Effector memory CD8-positive, alpha-beta T cell (primary cell): Measurements from ENCODE around the gene ACO1.
A peak's percentile ranks its signal among the peaks of the same experiment; 100 is the strongest.

Experiments used
- ATAC-seq: fragments of 150-1000 bp; cut with Tn5 transposase; replicated peaks from 2 replicates; pipeline ENCODE4 v1.10.0; 2021; ENCODE audit warnings: mild to moderate bottlenecking, moderate library complexity
- DNase-seq, 3 experiments: peaks; one replicate each; pipeline ENCODE4 v3.0.0; 2021
- H3K27ac Mint-ChIP-seq, 2 donors: one replicate each; pipeline ENCODE4 v1.8.0; 2022; ENCODE audit warnings: mild to moderate bottlenecking in 2 of 2, mixed read lengths in 2 of 2, moderate library complexity in 2 of 2
- H3K27me3 Mint-ChIP-seq, 2 donors: one replicate each; pipeline ENCODE4 v1.8.0; 2022; ENCODE audit warnings: mixed read lengths in 2 of 2
- H3K36me3 Mint-ChIP-seq: one replicate; pipeline ENCODE4 v1.8.0; 2022; ENCODE audit warnings: mild to moderate bottlenecking, moderate library complexity, mixed read lengths; ENCODE audit not compliant: insufficient read depth
- H3K4me1 Mint-ChIP-seq, 2 donors: one replicate each; pipeline ENCODE4 v1.8.0; 2022; ENCODE audit warnings: low read depth in 2 of 2, mixed read lengths in 2 of 2
- H3K4me3 Mint-ChIP-seq, 2 donors: one replicate each; pipeline ENCODE4 v1.8.0; 2022; ENCODE audit warnings: mild to moderate bottlenecking in 2 of 2, mixed read lengths in 2 of 2, moderate library complexity in 2 of 2
- H3K9me3 Mint-ChIP-seq, 2 donors: one replicate each; pipeline ENCODE4 v1.8.0; 2022; ENCODE audit warnings: mixed read lengths in 2 of 2

The ACO1 gene

GRCh38 chr9:32442433-32442832 is 58.0 kb downstream of the ACO1 start:
- Mint-ChIP-seq H3K27me3 (no peaks in the 10 kb centered on the region), H3K4me3 (no peak overlapping the region), H3K9me3 (no peaks in the 10 kb centered on the region), H3K36me3 (peaks cover 34% of the 10 kb centered on the region), H3K27ac (no peak overlapping the region), H3K4me1 (no peaks in the 10 kb centered on the region)
- DNase-seq (no peak), ATAC-seq (no peak)

- Mint-ChIP-seq H3K9me3 (no peaks in the 10 kb centered on the region), H3K4me3 (no peak overlapping the region), H3K4me1 (no peaks in the 10 kb centered on the region), H3K27me3 (no peaks in the 10 kb centered on the region), H3K36me3 (peaks cover 41% of the 10 kb centered on the region), H3K27ac (peak overlapping the region in 1 of 2 donors; percentile 14)
- ATAC-seq (no peak), DNase-seq (no peak)
Observed at GRCh38 chr9:32449969-32450368, 65.5 kb downstream of the ACO1 start.

GRCh38 chr9:32454280-32454679 is 69.8 kb downstream of the ACO1 start:
- H3K36me3 Mint-ChIP-seq, result peaks cover 51% of the 10 kb centered on the region
- no peaks in the 10 kb centered on the region for H3K9me3 Mint-ChIP-seq
- no peaks in the 10 kb centered on the region for H3K27me3 Mint-ChIP-seq
- no peaks in the 10 kb centered on the region for H3K4me1 Mint-ChIP-seq
- ATAC-seq (no peak), DNase-seq (no peak)
- H3K27ac Mint-ChIP-seq, result no peak overlapping the region
- H3K4me3 Mint-ChIP-seq, result no peak overlapping the region

- no peak overlapping the region for H3K4me3 Mint-ChIP-seq
- H3K36me3 Mint-ChIP-seq, result peaks cover 56% of the 10 kb centered on the region
- ATAC-seq (no peak), DNase-seq (no peak)
- H3K9me3 Mint-ChIP-seq, result no peaks in the 10 kb centered on the region
- no peaks in the 10 kb centered on the region for H3K27me3 Mint-ChIP-seq
- H3K4me1 Mint-ChIP-seq, result peaks cover 0 to 4% of the 10 kb centered on the region in 2 donors
- no peak overlapping the region for H3K27ac Mint-ChIP-seq
Observed at GRCh38 chr9:32455738-32456137, 71.3 kb downstream of the ACO1 start.

- DNase-seq, result no peak
Observed at GRCh38 chr9:32456564-32456963, 72.1 kb downstream of the ACO1 start.

GRCh38 chr9:32463500-32464293 is 79.3 kb downstream of the ACO1 start:
- peaks cover 0 to 4% of the 10 kb centered on the region in 2 donors for H3K4me1 Mint-ChIP-seq
- ATAC-seq, result no peak
- H3K27me3 Mint-ChIP-seq, result no peaks in the 10 kb centered on the region
- H3K4me3 Mint-ChIP-seq, result no peak overlapping the region
- peak overlapping the region in 1 of 2 donors; percentile 85 for H3K27ac Mint-ChIP-seq
- H3K36me3 Mint-ChIP-seq, result peaks cover 44% of the 10 kb centered on the region
- DNase-seq, result no peak
- H3K9me3 Mint-ChIP-seq, result no peaks in the 10 kb centered on the region

More at GRCh38 chr9:32456564-32456963, 72.1 kb downstream of the ACO1 start:
- Mint-ChIP-seq H3K27ac (no peak overlapping the region), H3K4me1 (peaks cover 0 to 4% of the 10 kb centered on the region in 2 donors), H3K4me3 (no peak overlapping the region), H3K9me3 (no peaks in the 10 kb centered on the region), H3K36me3 (peaks cover 48% of the 10 kb centered on the region), H3K27me3 (no peaks in the 10 kb centered on the region)
- no peak for ATAC-seq

GRCh38 chr9:32468740-32469139 is 84.3 kb downstream of the ACO1 start:
- Mint-ChIP-seq H3K27me3 (no peaks in the 10 kb centered on the region), H3K4me3 (no peak overlapping the region), H3K4me1 (peaks cover 0 to 4% of the 10 kb centered on the region in 2 donors), H3K36me3 (peaks cover 49% of the 10 kb centered on the region), H3K27ac (peak overlapping the region in 1 of 2 donors; percentile 49), H3K9me3 (no peaks in the 10 kb centered on the region)
- no peak for ATAC-seq
- DNase-seq, result no peak

- no peak for ATAC-seq
- H3K27me3 Mint-ChIP-seq, result no peaks in the 10 kb centered on the region
- peaks cover 64% of the 10 kb centered on the region for H3K36me3 Mint-ChIP-seq
Observed at GRCh38 chr9:32472344-32472743, 87.9 kb downstream of the ACO1 start.

GRCh38 chr9:32483343-32483742 is 98.9 kb downstream of the ACO1 start:
- no peaks in the 10 kb centered on the region for H3K9me3 Mint-ChIP-seq
- peaks cover 92% of the 10 kb centered on the region for H3K36me3 Mint-ChIP-seq
- peak overlapping the region in 1 of 2 donors; percentile 29 for H3K27ac Mint-ChIP-seq
- ATAC-seq (no peak), DNase-seq (no peak)
- no peak overlapping the region for H3K4me3 Mint-ChIP-seq
- no peaks in the 10 kb centered on the region for H3K27me3 Mint-ChIP-seq
- H3K4me1 Mint-ChIP-seq, result no peaks in the 10 kb centered on the region

More at GRCh38 chr9:32472344-32472743, 87.9 kb downstream of the ACO1 start:
- no peak for DNase-seq
- Mint-ChIP-seq H3K27ac (no peak overlapping the region), H3K4me3 (no peak overlapping the region), H3K9me3 (no peaks in the 10 kb centered on the region), H3K4me1 (peaks cover 0 to 8% of the 10 kb centered on the region in 2 donors)

- Mint-ChIP-seq H3K27ac (peak overlapping the region in 1 of 2 donors; percentile 87), H3K9me3 (no peaks in the 10 kb centered on the region), H3K4me3 (no peak overlapping the region), H3K4me1 (no peaks in the 10 kb centered on the region), H3K36me3 (peaks cover 89% of the 10 kb centered on the region), H3K27me3 (no peaks in the 10 kb centered on the region)
- ATAC-seq (no peak), DNase-seq (no peak)
Observed at GRCh38 chr9:32486839-32487562, 102.6 kb downstream of the ACO1 start.

GRCh38 chr9:32487981-32488380 is 103.5 kb downstream of the ACO1 start:
- Mint-ChIP-seq H3K27me3 (no peaks in the 10 kb centered on the region), H3K9me3 (no peaks in the 10 kb centered on the region), H3K36me3 (peaks cover 86% of the 10 kb centered on the region), H3K27ac (no peak overlapping the region), H3K4me1 (no peaks in the 10 kb centered on the region), H3K4me3 (no peak overlapping the region)
- DNase-seq (no peak), ATAC-seq (no peak)

GRCh38 chr9:32490601-32491000 is 106.2 kb downstream of the ACO1 start:
- Mint-ChIP-seq H3K27me3 (no peaks in the 10 kb centered on the region), H3K27ac (no peak overlapping the region), H3K36me3 (peaks cover 76% of the 10 kb centered on the region), H3K4me1 (no peaks in the 10 kb centered on the region), H3K4me3 (no peak overlapping the region), H3K9me3 (no peaks in the 10 kb centered on the region)
- DNase-seq, result no peak
- no peak for ATAC-seq

- no peaks in the 10 kb centered on the region for H3K9me3 Mint-ChIP-seq
- no peaks in the 10 kb centered on the region for H3K27me3 Mint-ChIP-seq
- ATAC-seq (no peak), DNase-seq (no peak)
- peaks cover 62% of the 10 kb centered on the region for H3K36me3 Mint-ChIP-seq
- H3K27ac Mint-ChIP-seq, result peak overlapping the region in 1 of 2 donors; percentile 79
- H3K4me3 Mint-ChIP-seq, result no peak overlapping the region
- H3K4me1 Mint-ChIP-seq, result peaks cover 11 to 12% of the 10 kb centered on the region in 2 donors
Observed at GRCh38 chr9:32497921-32498320, 113.5 kb downstream of the ACO1 start.

GRCh38 chr9:32500768-32501167 is 116.3 kb downstream of the ACO1 start:
- DNase-seq (no peak), ATAC-seq (no peak)
- Mint-ChIP-seq H3K9me3 (no peaks in the 10 kb centered on the region), H3K27me3 (no peaks in the 10 kb centered on the region), H3K27ac (no peak overlapping the region), H3K4me3 (no peak overlapping the region), H3K36me3 (peaks cover 48% of the 10 kb centered on the region), H3K4me1 (peaks cover 12 to 14% of the 10 kb centered on the region in 2 donors)
